Occipital lobe (tissue), 2 donors: Measurements from ENCODE around the gene CHSY1. TPM values are rescaled to one million over a fixed set of nuclear protein-coding genes. Genes with fewer than 3 reads are reported as not detected.

Experiments
- DNase-seq: peaks from one replicate; lab custom pipeline; 2025; lab: John Stamatoyannopoulos, UW
- total RNA-seq: library from RNA; depleted of rRNA; stranded (reverse); fragments of >200 nt; gene quantifications from one replicate; pipeline ENCODE4 v1.2.3, GENCODE V29; 2014

CHSY1 gene
- total RNA-seq, 1 donor from 2014 or later, result 23.9 TPM

DNA sequence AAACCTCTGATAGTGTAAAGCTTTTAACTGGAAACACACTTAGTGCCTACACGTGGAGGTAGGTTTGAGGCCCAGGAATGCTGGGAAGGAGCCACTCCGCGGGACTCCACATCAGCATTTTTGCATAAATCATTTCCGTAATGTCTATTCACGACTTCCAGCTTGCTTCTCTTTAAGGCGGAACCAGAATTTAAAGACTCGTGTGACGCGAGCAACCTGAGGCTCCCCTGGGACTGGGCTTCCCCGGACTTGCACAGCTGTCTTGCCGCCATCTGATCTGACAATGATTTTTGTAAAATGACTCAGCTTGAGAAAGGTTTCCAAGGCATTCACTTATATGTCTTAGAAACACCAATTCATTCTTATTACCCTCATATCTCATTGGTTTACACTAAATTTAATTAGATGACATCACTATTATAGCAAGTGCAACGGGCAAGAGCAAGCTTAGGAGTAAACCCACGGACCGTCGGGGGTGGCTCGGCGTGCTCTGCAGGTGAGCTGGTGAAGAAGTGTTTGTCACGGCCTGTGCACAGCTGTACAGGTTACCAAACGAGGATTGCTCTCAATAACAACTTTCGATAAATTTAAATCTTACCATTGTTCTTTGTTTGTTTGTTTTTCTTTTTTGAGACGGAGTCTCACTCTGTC, 95.2 kb downstream of the CHSY1 start:
- DNase-seq, result no peak

DNA sequence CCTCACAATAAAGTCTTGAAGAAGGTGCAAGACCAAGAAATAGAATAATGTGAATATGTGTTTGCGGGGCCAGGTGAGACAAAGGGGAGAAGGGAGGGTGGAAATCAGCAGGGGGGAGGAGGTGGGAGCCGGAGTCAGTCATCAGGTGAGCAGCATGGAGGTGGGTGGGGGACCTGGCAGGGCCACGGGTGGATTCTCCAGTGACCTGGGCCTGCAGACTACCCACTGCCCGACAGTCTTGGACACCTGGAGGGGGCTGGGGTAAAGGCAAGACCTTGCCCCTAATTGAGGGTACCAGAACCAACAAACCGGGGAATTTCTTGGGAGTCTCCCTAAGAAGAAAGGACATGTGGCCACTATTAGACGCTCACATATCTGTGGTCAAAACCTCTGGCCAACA, 95.8 kb downstream of the CHSY1 start:
- no peak for DNase-seq

DNA sequence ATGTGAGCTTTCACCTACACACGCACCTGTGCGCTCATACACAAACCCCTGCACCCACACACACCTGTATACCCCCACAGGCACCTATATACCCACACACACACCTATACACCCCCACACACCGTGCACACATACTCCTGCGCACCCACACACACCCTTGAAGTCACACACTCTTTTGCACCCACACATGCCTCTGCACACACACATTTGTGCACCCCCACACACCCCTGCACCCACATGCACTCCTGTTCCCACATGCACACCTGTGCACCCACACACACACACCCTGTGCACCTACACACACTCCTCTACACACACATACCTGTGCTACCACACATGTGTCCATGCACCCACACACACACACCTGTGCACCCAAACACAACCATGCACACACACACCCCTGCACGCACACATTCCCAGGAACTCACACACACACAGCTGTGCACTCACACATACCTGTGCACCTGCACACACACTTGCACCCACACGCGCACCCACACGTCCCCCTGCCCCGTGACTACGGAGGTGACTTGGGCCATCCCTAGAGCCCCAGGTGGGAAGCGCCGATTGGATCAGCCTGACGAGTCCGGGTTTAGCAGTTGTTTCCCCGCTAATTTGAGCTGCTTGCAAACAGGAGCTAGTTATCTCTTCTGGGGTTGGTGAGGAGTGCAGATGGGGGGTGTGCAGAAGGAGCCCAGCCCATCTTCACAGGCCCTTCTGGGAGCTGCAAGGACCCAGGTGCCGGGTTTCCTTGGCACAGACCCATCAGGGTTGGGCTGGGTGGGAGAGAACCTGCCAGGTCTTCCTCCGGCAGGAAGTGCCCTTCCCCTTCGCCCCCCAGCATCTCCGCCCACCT, 97.8 kb downstream of the CHSY1 start:
- DNase-seq, result no peak

DNA sequence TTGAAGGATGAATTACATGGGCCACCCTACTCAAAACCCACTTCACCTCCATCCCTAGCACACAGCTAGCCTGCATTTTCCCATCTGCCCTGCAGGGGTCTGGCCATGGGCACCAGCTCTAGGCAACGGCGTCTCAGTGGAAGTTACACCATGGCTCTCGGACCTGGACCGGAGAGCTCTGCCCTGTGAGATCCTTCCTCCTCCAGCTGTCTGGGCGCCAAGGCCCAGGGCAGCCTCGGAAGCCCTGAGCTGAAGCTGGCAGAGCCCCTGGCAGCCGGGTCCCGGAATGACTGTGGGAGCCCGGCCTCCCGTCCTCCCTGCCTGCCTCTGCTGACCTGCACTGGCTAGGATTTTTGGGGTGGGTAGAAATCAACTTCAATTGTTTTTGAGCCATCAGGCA, 98.9 kb downstream of the CHSY1 start:
- DNase-seq, result no peak

DNA sequence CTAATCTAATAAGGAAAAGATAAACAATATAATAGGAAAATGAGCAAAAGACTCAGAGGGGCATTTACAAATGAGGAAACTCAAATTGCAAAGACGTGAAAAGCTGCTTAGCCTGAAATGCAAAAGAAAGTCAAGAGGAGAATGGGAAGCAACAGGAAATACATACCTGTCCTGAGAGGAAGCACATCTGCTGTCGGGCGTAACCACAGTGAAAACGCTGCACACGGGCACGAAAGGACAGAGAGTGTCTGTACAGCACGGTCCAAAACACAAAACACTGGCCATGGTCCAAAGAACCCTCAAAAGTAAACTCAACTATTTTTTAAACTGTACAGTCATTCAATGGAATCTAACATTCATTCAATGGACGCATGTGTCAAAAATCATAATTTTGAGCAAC, 100.6 kb downstream of the CHSY1 start:
- DNase-seq, result no peak

DNA sequence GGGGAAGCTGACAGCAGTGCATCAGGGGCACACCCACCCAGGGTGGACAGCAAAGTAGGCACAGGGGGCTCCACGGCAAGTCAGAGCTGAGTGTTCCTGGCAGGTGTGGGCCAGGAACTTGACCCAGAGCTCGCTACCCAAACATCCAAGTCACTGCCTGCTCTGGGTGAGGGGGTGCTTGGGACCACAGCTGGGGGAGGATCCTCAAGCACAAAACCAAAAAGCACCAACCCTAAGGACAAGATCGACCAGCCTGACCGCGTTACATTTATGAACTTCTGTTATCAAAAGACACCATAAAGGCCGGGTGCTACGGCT, 101.2 kb downstream of the CHSY1 start:
- DNase-seq, result no peak

DNA sequence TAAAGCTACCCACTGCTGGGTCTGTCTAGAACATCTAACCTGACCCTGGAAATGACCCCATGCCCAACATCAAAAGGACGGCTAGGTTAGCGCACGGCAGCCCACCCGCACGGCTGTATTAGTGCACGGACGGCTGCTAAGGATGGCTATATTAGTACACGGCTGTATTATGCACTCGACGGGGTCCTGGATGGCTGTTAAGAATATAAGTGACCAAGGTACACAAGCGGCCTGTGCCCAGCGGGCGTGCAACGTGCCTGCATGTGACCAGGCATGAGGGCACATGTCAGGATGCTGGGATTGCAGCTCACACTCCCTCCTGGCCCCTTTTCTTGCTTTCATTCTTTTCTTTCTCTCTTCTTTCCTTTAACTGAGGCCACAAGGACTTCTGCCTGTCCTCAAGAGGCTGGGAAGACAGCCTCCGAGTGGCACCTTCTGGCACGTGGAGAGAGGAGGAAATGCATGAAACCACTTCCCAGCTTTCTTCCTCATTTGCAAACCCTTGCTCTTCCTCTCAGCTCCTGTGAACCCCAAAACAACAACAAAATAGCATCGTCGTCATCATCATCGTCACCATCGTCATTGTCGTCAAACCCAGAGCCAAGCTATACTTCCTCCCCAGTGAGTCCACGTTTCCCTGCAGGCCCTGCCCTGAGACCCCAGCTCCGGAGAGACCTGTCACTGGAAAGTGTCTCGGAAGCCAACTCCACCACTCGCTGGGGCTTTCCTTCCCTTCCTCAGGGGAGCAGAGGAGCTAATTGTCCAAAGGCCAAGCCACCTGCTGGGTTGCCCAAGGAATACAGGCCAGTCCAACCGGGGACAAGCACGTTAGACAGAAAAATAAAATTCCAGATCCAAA, 101.8 kb downstream of the CHSY1 start:
- no peak for DNase-seq

DNA sequence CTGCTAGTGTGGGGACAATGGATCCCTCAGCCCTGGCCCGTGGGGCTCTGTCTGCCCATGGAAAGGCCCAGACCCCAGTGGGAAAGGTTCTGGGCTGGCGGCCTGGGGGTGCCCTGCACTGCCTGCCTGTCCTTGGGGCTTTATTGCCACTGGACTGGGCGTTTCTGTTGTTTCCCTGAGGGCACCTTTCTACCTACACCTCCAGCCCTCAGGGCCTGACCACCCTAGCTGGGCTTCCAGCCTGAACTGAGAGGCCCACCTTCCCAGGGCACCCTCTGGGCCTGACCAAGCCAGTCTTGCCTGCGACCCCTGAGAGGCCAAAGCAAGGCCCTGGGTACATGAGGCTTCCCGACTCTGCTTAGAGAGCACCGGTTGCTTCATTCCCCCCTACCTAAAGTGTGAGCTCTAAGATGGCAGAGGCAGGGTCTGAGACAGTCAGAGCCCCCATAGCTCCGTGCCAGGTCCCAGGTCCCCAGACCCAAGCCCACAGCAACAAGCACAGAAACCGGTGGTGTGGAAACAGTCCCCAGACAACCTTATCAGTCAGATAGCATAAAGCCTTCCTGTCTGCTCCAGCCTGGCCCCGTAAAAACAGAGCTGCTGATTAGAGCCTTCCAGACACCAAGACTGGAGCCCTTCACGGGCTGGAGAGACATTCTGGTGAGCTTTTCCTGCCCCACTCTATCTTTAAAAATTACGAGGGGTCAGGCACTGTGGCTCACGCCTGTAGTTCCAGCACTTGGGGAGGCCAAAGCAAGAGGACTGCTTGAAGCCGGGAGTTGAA, 102.8 kb downstream of the CHSY1 start:
- DNase-seq, result no peak

DNA sequence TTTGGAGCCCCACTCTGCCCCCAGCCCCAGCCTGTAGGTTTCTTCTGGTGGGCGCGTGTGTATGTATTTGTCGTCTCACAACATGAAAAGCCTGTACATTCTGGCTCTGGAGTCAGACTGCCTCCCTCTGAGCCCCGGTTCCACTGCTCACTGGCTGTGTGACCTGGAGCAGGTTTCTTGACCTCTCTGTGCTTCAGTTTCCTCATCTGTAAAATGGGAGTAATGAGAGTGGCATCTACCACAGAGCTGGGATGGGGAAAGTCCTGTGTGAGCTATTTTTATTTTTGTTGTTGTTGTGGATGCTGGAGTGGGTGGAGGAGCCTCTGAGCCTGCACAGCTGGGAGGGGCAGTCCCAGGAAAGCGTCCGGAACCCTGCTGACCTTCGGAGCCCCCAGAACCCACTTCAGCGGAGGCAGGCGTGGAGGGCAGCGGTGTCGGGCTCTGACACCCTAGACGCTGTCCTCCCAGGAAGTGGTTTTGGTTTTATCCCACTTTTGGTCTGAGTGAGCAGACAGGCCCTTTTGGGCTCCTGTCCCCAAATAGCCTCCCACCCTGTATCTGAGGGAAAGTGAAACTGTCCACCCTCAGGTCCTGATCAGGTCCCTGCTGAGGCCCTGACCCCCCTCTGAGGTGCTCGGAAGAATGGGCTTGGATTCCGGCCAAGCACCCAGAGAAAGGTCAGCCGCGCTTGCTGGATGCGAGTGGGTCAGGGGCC, 103.5 kb downstream of the CHSY1 start:
- no peak for DNase-seq

DNA sequence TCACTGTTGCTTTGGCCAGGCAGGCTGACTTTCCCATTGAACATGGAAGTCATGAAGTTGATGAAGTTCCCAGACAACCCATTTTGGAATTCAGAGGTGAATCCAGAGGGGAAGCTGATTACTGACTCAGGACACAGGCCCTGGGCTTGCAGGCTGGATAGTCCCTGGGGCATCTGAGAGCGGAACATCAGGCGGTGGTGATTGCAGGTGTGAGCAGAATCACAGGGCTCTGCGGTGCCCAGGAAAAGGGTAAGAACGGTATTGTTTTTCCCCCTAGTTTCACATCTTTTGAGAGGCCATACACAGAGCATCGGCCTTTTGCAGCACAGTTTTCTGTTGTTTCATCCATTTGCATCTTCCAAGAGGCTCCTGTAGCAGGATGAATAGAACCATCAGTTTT, 104.7 kb downstream of the CHSY1 start:
- DNase-seq, result no peak

DNA sequence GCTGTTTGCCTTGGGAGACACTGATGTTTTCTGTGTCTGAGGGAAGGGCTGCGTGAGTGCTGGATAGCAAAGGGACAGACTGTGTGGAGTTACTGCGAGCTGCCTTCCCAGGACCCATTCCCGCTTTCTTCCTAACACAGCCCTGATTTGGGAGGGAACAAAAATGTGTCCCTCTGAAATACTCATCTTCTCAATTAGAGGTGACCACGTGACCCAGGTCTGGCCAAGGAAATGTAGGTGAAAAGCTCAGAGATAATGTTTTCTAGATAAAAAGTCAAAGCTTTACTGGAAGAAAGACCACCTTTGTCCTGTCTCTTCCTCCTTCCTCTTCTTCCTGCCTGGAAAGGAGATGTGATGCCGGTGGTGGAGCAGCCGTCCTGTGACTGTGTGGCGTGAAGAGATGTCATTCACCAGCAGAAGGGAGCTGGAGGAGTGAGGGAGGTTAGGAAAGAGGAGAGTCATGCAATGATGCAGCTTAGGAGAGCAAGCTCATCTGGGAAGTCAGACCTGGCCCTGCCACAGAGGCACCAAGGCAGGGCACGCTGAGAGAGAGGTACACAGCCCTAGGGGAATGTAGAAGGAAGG, 105.6 kb downstream of the CHSY1 start:
- no peak for DNase-seq

DNA sequence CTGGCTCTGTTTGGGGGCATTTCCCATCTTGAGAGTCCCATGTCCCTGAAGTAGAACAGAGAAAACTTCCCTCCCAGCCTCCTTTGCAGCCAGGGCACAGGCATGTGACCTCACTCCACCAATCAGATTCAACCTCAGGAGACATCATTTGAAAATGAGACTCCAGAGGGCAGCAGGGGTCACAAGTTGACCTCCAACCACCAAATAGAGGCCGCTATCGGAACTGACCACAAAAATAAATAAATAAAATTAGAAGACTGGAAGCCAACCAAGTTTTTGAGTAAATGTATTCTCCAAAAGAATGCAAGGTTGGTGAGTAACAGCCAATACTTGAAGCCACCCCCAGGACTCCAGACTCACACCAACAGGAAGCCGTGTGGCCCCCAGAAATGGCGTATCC, 106.5 kb downstream of the CHSY1 start:
- DNase-seq, result no peak

DNA sequence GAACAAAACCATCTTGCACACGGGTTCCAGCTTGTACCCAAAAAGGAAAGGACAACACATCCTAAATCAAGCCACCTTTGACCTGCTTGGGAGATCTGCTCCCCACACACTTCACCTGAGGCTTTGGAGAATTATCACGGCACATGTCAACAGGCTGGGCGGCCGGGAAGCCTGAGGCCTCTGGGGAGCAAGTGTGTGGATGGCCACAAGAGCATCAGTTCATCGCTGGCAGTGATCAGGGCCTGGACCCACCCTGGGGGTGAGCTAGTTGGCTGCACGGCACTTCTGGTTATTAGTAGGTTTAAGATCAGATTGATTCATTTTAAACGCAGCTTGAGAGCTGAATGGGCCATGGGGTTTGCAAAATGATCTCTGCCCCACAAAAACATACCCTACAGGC, 108.5 kb downstream of the CHSY1 start:
- DNase-seq, result no peak

DNA sequence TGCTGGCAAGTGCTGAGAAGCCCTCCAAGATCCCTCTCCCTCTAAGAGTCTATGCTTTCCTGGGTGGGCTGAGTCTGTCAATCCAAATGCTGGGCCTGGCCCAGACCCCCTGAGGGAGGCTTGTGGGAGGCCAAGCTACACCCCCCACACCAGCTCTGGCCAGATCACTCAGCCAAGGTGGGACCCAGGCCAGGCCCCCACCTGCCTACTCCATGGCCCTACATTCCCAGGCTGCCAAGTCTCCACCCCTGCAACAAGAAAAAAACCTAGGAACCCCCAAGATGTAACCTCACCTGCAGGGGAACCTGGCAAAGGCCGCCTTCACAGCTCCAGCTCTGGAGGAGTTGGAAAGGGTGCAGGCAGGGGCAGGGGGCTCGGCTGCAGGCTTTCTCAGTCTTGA, 109.1 kb downstream of the CHSY1 start:
- no peak for DNase-seq

DNA sequence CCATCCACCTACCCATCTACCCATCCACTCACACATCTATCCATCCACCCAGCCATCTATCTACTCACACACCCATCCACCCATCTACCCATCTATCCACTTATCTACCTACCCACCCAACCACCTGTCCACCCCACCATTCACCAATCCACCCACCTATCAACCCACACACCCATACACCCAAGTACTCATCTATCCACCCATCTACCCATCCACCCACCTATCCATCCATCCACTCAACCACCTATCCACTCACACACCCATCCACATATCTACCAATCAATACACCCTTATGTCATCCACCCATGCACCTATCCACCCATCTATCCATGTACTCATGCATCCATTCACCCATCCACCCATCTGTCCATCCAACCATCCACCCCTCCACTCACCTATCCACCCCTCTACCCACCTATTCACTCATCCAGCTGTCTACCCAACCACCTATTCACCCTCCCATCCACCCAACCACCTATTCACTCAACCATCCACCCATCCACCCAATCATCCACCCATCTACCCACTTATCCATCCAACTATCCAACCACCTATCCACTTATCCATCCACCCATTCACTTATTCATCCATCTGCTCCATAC, 109.8 kb downstream of the CHSY1 start:
- DNase-seq, result no peak

DNA sequence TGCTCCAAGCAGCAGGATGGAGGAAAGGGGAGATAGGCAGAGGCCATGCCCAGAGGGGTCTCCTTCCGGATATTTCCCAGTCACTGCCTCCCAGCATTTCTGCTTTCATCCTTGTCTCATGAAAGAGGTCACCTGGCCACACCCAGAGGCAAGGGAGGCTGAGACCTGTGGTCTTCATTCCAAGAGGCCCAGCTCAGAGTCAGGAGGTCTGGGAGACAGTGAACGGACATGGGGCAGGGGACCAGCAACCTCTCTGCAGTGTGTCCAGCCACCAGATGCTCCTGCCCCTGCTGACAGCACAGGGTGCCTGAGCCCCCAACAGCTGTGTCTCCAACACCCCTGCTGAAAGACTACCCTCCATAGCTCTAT, 111.2 kb downstream of the CHSY1 start:
- DNase-seq, result no peak

DNA sequence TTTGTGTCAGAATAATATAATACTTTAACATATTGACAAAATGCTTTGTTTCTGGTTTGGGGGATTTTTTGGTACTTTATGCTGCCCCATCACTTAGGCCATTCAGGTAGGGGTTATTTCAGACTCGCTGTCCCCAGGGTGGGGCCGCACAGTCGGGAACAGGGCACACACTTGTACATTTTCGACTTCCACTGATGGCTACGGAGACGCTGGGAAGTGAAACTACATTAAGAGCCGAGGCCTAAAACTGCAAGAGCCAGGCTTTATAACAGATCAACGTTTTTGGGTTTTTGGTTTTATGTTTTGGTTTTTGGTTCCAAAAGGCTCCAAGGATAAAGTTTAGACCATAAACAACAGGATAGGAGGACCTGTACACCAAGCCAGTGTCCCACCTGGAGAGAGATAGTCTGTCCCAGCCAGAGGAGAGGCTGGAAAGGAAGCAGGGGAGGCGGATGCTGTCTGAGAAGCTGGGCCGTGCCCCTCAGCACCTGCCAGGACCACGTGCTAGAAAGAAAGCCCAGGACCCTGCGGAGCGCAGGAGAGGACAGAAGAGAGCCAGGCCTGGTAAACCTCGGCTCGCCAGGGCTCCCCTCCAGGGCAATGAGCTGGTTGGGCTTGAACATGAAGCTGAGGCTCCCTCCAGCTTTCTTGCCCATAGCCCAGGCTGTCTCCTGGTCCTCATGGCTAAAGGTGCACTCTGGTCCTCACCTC, 111.7 kb downstream of the CHSY1 start:
- no peak for DNase-seq

DNA sequence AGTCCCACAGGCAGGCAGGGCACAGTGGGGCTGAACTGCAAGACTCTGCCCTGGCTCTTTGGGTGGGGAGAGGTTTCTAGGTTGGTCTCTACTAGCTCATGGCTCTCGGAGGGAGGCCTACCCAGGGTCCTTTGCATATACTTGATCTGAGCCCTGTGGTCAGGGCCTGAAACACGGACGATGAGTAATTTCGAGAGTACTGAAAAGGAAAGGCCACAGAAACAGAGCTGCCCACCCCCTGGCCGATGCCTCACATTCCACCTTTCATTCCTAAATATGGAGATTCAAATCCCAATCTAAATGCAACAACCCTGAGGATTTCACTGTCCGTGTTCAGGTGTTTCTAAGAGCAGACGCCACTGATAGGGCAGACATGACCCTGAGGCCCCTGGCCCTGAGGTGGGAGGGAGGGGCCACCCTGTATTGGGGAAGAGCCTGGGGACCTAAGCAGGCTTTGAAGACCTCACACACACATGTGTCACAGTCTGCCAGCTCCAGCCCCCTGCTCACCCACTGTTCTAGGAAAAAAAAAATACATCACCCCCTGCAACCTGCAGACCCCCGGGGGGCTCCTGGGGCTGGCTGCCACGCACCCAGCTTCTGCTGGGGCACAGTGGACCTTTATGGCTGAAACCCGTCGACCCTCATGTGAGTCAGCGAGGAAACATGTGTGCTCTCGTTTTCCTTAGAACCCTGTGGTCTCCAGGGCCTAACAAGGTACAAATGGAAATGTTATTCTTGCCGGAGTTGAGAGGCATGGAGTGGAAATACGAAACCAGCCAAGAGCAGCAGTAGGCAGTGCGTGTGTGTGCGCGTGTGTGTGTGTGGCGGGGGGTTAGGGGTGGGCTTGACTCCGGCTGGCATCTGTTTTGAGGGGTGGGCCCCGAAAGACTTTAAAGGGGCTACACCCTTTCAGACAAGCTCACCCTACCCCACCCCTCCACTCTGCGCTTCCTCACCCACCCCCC, 112.7 kb downstream of the CHSY1 start:
- DNase-seq, result no peak
